ENCODE results near the gene BLOC1S6.

DNA sequence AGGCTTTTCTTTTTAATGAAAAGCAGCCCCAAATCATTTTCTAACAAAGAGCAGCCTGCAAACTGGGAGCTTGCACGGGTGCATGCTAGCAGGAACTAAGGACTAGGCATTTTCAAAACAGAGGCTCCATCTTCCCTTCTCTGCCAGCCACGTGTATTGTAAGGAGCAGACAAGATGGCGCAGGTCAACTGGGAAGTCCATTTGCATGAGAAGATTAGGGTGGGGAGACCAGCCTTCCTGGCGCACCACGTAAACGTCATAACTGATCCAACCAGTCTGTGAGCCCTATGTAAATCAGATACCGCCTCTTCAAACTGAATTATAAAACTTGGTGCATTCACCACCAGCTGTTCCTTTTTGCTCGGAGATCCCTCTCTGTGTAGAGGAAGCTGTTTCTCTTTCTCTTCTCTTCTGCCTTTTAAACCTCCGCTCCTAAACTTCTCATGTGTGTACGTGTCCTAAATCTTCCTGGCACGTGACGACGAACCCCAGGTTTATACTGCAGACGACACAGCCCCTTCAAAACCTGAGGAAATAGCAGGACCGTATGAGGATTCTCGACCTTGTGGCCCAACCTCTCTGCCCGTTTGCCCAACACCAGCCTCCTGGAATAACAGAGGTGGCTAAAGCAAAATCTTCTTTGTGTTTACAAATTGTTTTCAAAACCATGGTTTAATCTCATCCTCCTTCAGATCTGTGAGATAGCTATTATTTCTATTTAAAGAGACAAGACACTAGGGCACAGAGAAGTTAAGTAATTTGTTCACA lies 38.2 kb upstream of the BLOC1S6 start:
- TF ChIP-seq, protein P1, sequence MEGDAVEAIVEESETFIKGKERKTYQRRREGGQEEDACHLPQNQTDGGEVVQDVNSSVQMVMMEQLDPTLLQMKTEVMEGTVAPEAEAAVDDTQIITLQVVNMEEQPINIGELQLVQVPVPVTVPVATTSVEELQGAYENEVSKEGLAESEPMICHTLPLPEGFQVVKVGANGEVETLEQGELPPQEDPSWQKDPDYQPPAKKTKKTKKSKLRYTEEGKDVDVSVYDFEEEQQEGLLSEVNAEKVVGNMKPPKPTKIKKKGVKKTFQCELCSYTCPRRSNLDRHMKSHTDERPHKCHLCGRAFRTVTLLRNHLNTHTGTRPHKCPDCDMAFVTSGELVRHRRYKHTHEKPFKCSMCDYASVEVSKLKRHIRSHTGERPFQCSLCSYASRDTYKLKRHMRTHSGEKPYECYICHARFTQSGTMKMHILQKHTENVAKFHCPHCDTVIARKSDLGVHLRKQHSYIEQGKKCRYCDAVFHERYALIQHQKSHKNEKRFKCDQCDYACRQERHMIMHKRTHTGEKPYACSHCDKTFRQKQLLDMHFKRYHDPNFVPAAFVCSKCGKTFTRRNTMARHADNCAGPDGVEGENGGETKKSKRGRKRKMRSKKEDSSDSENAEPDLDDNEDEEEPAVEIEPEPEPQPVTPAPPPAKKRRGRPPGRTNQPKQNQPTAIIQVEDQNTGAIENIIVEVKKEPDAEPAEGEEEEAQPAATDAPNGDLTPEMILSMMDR (IDR thresholded peaks at IDR 0.05; ENCODE audit: low read depth, low read length, poor library complexity, severe bottlenecking): no peak
- TF ChIP-seq EZH2phosphoT487 (IDR thresholded peaks at IDR 0.05; ENCODE audit: borderline replicate concordance, low read length): no peak
